Karpas-422 (cell line): ENCODE measurements around the gene EYA2. TPM values are rescaled to one million over a fixed set of nuclear protein-coding genes. Genes with fewer than 3 reads are reported as not detected.
"Not testable (repeated sequence)": the region's sequence is repeated elsewhere in the genome, so short reads cannot be mapped to it uniquely, and the experiment has no call there.

Source experiments
- DNase-seq: peaks from one replicate; pipeline ENCODE4 v3.0.0-alpha.2; 2015
- H2AFZ ChIP-seq: fragments of 200-600 bp; sonication (generic); 2 replicates; pipeline ENCODE4 v1.6.1; 2014; ENCODE audit warnings: antibody characterized with exemption, low read length, mixed read lengths
- H3K27ac ChIP-seq: fragments of 200-600 bp; sonication (generic); 2 replicates; pipeline ENCODE4 v1.5.1; 2014; ENCODE audit warnings: mild to moderate bottlenecking, low read length, moderate library complexity
- H3K27me3 ChIP-seq: fragments of 200-600 bp; sonication (generic); 2 replicates; pipeline ENCODE4 v1.6.1; 2014; ENCODE audit warnings: low read length, mixed read lengths
- H3K36me3 ChIP-seq: fragments of 200-600 bp; sonication (generic); 2 replicates; pipeline ENCODE4 v1.6.1; 2014; ENCODE audit warnings: low read length, mixed read lengths; ENCODE audit not compliant: insufficient read depth
- H3K4me1 ChIP-seq: fragments of 200-600 bp; sonication (generic); 2 replicates; pipeline ENCODE4 v1.6.1; 2014; ENCODE audit warnings: mild to moderate bottlenecking, low read length, mixed read lengths
- H3K4me2 ChIP-seq: fragments of 200-600 bp; sonication (generic); 2 replicates; pipeline ENCODE4 v1.6.1; 2014; ENCODE audit warnings: low read length, low read depth, mild to moderate bottlenecking; ENCODE audit not compliant: poor library complexity, severe bottlenecking
- H3K4me3 ChIP-seq: fragments of 200-600 bp; sonication (generic); 2 replicates; pipeline ENCODE4 v1.5.1; 2014; ENCODE audit warnings: mild to moderate bottlenecking, antibody characterized with exemption, low read length, mixed read lengths
- H3K79me2 ChIP-seq: fragments of 200-600 bp; sonication (generic); 2 replicates; pipeline ENCODE4 v1.6.1; 2014; ENCODE audit warnings: mild to moderate bottlenecking, low read length, mixed read lengths
- H3K9ac ChIP-seq: fragments of 200-600 bp; sonication (generic); 2 replicates; pipeline ENCODE4 v1.6.0; 2014; ENCODE audit warnings: low read length
- H3K9me2 ChIP-seq: fragments of 200-600 bp; sonication (generic), shearing (Covaris generic); replicated peaks from 2 replicates; pipeline ENCODE4 v1.6.0; 2014; ENCODE audit warnings: mild to moderate bottlenecking, low read length, moderate library complexity; ENCODE audit not compliant: insufficient read depth
- H3K9me3 ChIP-seq: fragments of 300-700, 200-600 bp; sonication (generic); 2 replicates; pipeline ENCODE4 v1.6.1; 2014; ENCODE audit warnings: low read length, mixed read lengths
- H4K20me1 ChIP-seq: fragments of 200-600 bp; sonication (generic); 2 replicates; pipeline ENCODE4 v1.6.1; 2014; ENCODE audit warnings: mild to moderate bottlenecking, antibody characterized with exemption, low read length, low read depth; ENCODE audit not compliant: insufficient read depth
- total RNA-seq: library from RNA; depleted of rRNA; stranded (reverse); fragments of >200 nt; shearing (Covaris generic); gene quantifications from 2 replicates; pipeline ENCODE4 v1.2.3, GENCODE V29; 2014; ENCODE audit warnings: low replicate concordance

The EYA2 gene
- total RNA-seq, 1 experiment from 2014 or later, result not detected

DNA sequence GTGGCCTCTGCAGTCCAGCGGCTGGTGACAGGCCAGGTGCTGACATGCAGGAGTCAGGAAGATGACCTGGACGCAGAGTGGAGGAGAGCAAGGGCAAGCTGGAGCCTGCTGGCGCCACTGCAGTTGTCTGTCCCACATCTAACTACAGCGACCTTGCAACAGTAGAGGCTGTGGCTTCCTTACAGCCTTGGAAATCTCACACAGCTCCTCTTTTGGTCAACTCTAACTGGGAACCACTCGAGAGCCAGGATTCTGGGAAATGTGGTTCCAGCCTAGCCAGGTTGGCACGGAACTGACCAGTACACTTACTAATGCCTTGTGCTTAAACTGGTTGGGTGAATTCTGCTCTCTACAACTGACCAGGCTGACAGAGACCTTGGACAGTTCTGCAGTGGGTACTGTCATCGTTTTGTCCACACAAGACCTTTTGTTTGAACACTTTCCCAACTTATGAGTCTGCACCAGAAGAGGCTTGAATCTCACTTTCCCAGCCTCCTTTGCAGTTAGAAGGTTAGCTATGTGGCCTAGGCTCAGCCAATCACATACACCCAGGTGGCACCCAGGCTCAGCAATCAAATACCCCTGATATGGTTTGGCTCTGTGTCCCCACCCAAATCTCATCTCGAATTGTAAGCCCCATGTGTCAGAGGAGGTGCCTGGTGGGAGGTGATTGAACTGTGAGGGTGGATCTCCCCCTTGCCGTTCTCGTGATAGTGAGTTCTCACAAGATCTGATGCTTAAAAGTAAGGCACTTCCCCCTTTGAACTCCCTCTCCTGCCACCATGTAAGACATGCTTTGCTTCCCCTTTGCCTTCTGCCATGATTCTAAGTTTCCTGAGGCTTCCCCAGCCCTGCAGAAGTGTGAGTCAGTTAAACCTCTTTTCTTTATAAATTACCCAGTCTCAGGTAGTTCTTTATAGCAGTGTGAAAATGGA, 308.4 kb downstream of the EYA2 start:
- H2AFZ ChIP-seq, result no peak overlapping the region
- H3K4me2 ChIP-seq, result no peak overlapping the region
- no peaks in the 10 kb centered on the region for H3K9me3 ChIP-seq
- H3K4me3 ChIP-seq, result no peak overlapping the region
- no peaks in the 10 kb centered on the region for H3K79me2 ChIP-seq
- no peak overlapping the region for H3K9ac ChIP-seq
- peak; percentile 52 for DNase-seq
- H3K9me2 ChIP-seq, result no peaks in the 10 kb centered on the region
- H3K27me3 ChIP-seq, result no peaks in the 10 kb centered on the region
- H4K20me1 ChIP-seq, result no peaks in the 10 kb centered on the region
- H3K36me3 ChIP-seq, result no peaks in the 10 kb centered on the region
- H3K4me1 ChIP-seq, result peaks cover 3% of the 10 kb centered on the region; the same call in 1 of the 2 replicates
- no peak overlapping the region for H3K27ac ChIP-seq

DNA sequence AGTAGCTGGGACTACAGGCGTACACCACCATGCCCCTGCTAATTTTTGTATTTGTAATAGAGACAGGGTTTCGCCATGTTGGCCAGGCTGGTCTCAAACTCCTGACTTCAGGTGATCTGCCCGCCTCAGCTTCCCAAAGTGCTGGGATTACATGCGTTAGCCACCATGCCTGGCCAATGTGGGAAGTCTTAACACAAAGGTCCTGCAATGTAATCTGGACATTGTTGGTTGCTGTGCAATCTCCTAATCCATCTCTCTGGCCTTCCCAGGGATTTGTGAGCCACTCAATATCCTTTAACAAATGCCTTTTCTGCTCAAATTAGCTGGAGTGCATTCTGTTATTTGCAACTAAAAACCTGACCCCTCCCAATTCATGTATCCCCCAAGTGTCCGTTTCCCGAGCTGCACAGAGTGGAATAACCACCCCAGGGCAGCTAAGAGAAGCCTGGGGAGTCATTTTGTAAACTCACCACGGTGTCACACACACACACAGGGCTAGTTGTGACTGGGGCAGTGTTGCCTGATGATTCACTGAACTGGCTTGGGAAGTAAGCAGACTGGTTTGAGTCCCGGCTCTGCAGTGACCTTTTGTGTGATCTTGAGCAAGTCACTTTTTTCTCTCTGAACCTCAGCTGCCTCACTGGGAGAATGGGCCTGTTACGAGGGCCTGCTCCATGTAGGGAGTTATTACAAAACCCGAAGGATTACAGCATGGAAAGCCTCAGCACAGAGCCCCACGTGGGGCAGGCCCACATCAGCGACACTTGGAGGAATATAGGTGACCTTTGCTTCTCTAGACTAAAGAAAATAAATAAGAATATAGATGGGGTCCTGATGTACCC, 309.6 kb downstream of the EYA2 start:
- Histone ChIP-seq H3K79me2 (no peaks in the 10 kb centered on the region), H3K4me1 (peaks cover 3% of the 10 kb centered on the region; the same call in 1 of the 2 replicates), H3K9ac (no peak overlapping the region), H3K27me3 (no peaks in the 10 kb centered on the region), H3K9me2 (no peaks in the 10 kb centered on the region), H2AFZ (no peak overlapping the region), H3K36me3 (peaks cover 4% of the 10 kb centered on the region; the same call in 1 of the 2 replicates), H4K20me1 (no peaks in the 10 kb centered on the region; the same call in 1 of the 2 replicates), H3K4me2 (no peak overlapping the region), H3K27ac (no peak overlapping the region), H3K9me3 (no peaks in the 10 kb centered on the region), H3K4me3 (no peak overlapping the region)
- DNase-seq, result no peak

DNA sequence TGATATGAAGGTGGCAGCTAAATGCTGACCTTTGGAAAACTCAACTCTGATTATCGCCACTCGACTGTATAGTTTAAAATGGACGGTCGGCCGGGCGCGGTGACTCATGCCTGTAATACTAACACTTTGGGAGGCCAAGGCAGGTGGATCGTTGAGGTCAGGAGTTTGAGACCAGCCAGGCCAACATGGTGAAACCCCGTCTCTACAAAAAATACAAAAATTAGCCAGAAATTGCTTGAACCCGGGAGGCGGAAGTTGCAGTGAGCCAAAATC, 310.1 kb downstream of the EYA2 start:
- not testable (repeated sequence) for H3K4me1 ChIP-seq, H3K9me3 ChIP-seq, H3K27ac ChIP-seq, DNase-seq, H3K4me2 ChIP-seq, H3K4me3 ChIP-seq, H2AFZ ChIP-seq, H3K79me2 ChIP-seq, H3K9me2 ChIP-seq, H4K20me1 ChIP-seq, H3K9ac ChIP-seq, H3K36me3 ChIP-seq, H3K27me3 ChIP-seq

DNA sequence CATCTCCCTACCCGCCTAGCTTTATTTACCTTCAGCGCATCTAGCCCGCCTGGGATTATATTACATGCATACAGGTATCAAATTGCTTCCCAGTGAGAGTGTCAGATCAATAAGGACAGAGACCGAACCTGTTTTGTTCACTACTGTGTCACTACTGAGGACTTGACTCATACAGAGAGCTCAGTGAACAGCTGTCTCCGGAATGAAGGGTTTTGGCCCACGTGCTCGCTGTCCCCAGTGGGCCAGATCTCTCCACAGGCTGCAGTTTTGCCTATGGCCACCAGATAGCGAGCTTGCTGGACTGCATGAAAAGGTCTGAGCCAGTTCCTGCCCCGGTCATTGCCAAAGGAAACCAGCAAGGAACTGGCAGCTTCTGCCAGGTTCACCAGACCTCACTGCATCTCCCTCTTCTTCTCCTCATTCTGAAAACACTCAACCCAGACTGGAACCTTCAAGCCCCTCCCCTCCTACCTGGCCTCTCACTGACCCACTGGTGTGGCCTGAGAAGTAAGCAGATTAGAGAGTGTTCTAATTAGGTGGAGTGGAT, 311.0 kb downstream of the EYA2 start:
- no peak overlapping the region for H2AFZ ChIP-seq
- DNase-seq, result peak; percentile 59
- H3K9me3 ChIP-seq, result no peaks in the 10 kb centered on the region
- no peak overlapping the region for H3K9ac ChIP-seq
- no peak overlapping the region for H3K27ac ChIP-seq
- peaks cover 3% of the 10 kb centered on the region; the same call in 1 of the 2 replicates for H3K4me1 ChIP-seq
- no peaks in the 10 kb centered on the region for H3K27me3 ChIP-seq
- H3K4me2 ChIP-seq, result no peak overlapping the region
- peaks cover 17% of the 10 kb centered on the region for H3K36me3 ChIP-seq
- H3K9me2 ChIP-seq, result no peaks in the 10 kb centered on the region
- no peaks in the 10 kb centered on the region for H3K79me2 ChIP-seq
- H3K4me3 ChIP-seq, result no peak overlapping the region
- H4K20me1 ChIP-seq, result no peaks in the 10 kb centered on the region; the same call in 1 of the 2 replicates

DNA sequence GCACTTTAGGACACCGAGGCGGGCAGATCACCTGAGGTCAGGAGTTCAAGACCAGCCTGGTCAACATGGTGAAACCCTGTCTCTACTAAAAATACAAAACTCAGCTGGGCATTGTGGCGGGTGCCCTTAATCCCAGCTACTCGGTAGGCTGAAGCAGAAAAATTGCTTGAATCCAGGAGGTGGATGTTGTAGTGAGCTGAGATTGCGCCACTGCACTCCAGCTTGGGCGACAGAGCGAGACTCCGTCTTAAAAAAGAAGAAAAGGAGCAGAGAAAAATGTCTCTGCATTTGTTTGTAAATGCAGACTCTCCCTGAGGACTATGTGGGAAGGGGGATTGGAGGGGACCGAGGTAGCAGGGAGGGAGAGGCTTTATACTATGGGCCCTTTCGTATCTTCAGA, 311.9 kb downstream of the EYA2 start:
- H3K9me2 ChIP-seq, H3K27me3 ChIP-seq, H3K9ac ChIP-seq, DNase-seq, H3K27ac ChIP-seq, H3K4me3 ChIP-seq, H3K4me1 ChIP-seq, H4K20me1 ChIP-seq, H3K9me3 ChIP-seq, H3K79me2 ChIP-seq, H3K4me2 ChIP-seq, H2AFZ ChIP-seq: not testable (repeated sequence)
- peaks cover 26% of the 10 kb centered on the region for H3K36me3 ChIP-seq

DNA sequence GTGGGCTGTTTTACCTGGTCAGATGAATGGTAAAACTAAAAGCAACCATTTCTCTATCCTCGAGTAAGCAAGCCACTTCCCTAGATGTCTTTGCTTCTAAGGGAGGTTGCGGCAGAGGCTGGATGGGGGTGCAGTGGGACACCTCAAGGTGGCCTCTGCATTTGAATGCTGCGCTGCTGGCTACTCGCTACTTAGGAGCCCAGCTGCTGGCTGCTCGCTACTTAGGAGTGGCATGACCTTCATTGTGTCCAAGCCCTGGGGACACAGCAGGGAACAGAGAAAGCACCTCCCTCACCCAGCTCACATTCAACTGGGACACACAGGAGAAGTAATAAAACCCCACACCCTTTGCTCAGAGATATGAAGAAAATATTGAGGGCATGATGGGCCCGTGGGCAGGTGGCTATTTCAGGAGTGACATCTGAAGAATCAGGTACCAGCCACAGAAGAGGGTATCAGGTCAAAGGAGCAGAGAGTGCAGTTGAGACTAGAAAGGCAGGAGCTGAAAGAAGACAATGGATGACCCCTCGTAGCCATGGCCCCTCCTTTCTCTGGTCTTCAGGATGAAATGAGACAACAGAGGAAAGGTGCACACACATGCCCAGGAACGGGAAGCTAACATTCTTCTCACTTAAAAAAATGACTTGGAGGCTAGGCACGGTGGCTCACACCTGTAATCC, 312.5 kb downstream of the EYA2 start:
- no peaks in the 10 kb centered on the region for H3K4me1 ChIP-seq
- H4K20me1 ChIP-seq, result no peaks in the 10 kb centered on the region; the same call in 1 of the 2 replicates
- peaks cover 30% of the 10 kb centered on the region for H3K36me3 ChIP-seq
- no peak overlapping the region for H3K9ac ChIP-seq
- H2AFZ ChIP-seq, result no peak overlapping the region
- H3K9me2 ChIP-seq, result no peaks in the 10 kb centered on the region
- no peaks in the 10 kb centered on the region for H3K9me3 ChIP-seq
- no peak overlapping the region for H3K27ac ChIP-seq
- no peak overlapping the region for H3K4me3 ChIP-seq
- DNase-seq, result no peak
- H3K79me2 ChIP-seq, result no peaks in the 10 kb centered on the region
- H3K27me3 ChIP-seq, result no peaks in the 10 kb centered on the region
- no peak overlapping the region for H3K4me2 ChIP-seq

DNA sequence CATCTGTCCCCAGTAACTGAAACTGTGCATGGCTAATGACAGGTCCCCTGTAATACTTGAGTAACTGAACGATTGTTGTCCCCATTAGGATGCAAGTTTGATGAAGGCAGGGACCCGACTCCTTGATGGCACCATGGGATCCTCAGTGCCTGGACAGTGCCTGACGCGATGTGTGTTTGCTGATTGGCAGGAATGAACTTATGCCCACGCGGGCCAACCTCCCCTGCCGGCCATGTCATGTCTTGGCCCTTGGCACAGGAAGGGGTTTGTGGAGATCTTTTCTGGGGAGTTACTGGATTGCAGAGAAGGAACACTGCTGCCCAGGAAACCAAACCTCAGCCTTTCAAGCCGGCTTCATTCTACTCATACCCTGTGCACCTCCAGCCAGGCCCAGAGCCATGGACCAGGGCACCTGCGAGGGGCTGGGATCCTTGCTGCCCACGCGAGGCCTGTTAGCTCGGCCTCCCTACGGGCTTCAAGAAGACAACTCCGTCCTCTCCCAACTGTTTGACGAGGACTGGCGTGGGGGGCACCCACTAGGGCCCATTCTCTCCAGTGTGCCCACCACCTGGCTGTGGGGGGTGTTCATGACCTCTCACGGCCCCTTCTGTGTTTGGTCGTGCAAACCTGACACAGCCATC, 314.0 kb downstream of the EYA2 start:
- H3K4me2 ChIP-seq, result no peak overlapping the region
- no peaks in the 10 kb centered on the region for H3K4me1 ChIP-seq
- H4K20me1 ChIP-seq, result peaks cover 4% of the 10 kb centered on the region; the same call in 1 of the 2 replicates
- no peaks in the 10 kb centered on the region for H3K79me2 ChIP-seq
- H2AFZ ChIP-seq, result no peak overlapping the region
- H3K9ac ChIP-seq, result no peak overlapping the region
- no peaks in the 10 kb centered on the region for H3K9me3 ChIP-seq
- H3K27me3 ChIP-seq, result no peaks in the 10 kb centered on the region
- peaks cover 41% of the 10 kb centered on the region for H3K36me3 ChIP-seq
- no peaks in the 10 kb centered on the region for H3K9me2 ChIP-seq
- no peak overlapping the region for H3K27ac ChIP-seq
- no peak for DNase-seq
- H3K4me3 ChIP-seq, result no peak overlapping the region
